Panc1 (cell line): ENCODE measurements around the gene LRBA.

Source experiments
- CTCF ChIP-seq: fragments of 450-650 bp; IDR thresholded peaks from 2 replicates; pipeline ENCODE4 v1.5.1; 2017; ENCODE audit warnings: mild to moderate bottlenecking
- POLR2AphosphoS5 ChIP-seq: IDR thresholded peaks from 2 replicates; pipeline ENCODE4 v1.6.1; 2012; ENCODE audit warnings: mild to moderate bottlenecking, low read depth, low read length, moderate library complexity
- REST ChIP-seq, 2 experiments: IDR thresholded peaks; 2 replicates each; pipeline ENCODE4 v1.6.1; 2011 to 2012; ENCODE audit warnings: low read depth in 2 of 2, control low read depth in 1 of 2, low read length in 1 of 2, mild to moderate bottlenecking in 1 of 2, moderate library complexity in 1 of 2; ENCODE audit not compliant: insufficient read depth in 1 of 2

GRCh38 chr4:150567070-150567469 is 448.0 kb downstream of the LRBA start:
- TF ChIP-seq REST (IDR thresholded peaks at IDR 0.05; ENCODE audit: insufficient read depth in 1 of 2, low read depth in 2 of 2, low read length in 1 of 2): no peak
- TF ChIP-seq CTCF: no peak
- no peak for TF ChIP-seq POLR2AphosphoS5
